Measurements from ENCODE around the gene SPTB.
"Not testable (repeated sequence)": the region's sequence is repeated elsewhere in the genome, so short reads cannot be mapped to it uniquely, and the experiment has no call there.

SPTB gene

DNA sequence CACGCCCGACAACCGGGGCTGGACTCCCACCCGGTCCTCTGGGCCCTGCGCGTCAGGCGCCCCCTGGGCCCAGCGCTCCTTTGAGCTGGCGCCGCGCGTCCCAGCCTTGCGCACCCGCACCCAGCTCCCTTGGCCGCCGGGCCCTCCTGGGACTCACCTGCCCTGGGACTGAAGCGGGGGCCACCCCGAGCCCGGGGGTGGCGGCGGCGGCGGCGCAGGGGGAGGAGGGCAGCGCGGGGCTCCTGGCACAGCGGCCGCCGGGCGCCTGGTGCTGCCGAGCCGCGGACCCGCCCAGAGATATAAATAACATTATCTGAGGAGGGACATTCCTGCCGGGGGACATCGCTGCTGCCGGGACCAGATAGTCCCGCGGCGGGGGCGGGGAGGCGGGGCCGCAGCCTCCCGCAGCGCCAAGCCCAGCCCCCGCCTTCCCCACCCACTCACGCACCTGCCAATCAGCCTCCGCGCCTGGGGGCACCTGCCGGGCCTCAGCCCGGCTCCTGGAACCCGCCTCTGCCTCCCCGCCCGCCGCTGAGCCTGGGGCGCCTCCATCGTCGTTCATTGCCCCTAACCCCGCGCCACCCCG lies at the start of gene SPTB:
Gene SPTB, minus strand, starts transcription at position 273 of the 586 bp plus-strand sequence. CDS start 56,813 bp downstream, outside the sequence.
- peak; percentile 72 for DNase-seq (ENCODE audit: low spot score)

DNA sequence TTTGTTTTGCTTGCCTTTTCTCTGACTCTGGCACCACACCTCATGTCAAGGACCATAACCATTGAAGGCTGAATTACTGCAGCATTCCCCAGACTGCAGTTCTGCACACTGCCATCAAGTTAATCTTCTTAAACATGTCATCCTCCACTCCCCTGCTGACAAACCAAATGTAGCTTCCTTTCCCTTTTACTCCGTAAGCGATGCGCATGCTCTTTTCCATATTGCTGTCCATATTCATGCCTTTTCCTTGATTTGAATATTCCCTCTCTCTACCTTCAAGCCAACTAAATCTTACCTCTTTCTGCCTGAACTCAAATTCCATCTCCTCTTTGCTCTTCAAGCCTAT lies 49.3 kb upstream of the SPTB start:
- DNase-seq (ENCODE audit: low spot score), result no peak

GRCh38 chr14:64928239-64929013 lies 48.7 kb upstream of the SPTB start:
- DNase-seq (ENCODE audit: low spot score), result no peak

DNA sequence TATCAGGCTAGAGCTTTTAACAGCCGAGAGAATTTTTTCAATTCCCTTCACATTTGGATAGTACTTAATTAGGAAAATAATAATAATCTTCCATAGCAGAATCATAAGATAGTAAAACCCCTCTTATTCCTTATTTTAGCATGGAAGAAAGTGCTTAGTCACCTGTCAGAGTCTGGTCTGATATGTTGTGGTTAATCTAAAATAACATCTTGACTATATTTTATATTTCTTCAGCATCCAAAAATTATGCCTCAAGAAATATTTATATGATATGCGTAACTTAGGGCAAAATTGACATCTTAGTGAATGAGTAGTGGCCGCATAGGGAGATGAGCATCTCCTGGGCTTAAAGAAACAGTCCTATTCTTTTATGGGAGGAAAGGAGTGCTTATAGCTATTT lies 47.3 kb upstream of the SPTB start:
- DNase-seq (ENCODE audit: low spot score), result no peak

GRCh38 chr14:64926398-64926995 lies 46.8 kb upstream of the SPTB start:
- DNase-seq (ENCODE audit: low spot score), result no peak

DNA sequence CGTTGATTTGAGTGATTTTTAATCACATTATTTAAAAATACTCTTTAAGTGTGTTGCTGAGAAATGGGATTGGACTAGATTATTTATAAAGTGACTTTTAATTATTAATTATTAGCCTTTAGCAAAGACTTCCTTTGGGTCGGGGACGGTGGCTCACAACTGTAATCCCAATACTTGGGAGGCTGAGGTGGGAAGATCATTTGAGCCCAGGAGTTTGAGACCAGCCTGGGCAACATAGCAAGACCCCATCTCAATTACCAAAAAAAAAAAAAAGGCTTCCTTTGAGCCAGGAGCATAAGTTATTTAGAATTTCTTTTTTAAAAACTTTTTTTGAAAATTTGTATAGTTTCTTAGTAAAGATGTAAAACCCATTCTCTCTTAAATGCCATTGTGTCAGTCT lies 43.3 kb upstream of the SPTB start:
- no peak for DNase-seq (ENCODE audit: low spot score)

DNA sequence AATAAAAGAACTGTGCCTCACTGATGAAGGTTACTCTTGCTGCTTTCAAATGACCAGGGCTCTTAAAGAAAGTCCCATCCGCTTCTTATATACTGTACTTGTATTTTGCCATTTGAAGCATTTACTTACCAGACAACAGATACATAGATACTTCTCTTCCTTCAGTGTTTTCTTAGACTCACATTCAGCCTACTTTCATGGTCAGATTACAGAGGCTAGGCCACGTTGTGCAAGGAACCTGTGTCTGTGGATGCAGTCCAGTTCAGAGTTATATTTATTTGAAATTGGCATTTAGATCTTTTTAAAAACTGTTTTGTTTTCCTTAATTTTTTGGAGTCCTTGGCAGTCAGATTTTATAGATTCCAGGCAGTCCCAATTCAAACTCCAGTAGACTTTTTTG lies 40.8 kb upstream of the SPTB start:
- no peak for DNase-seq (ENCODE audit: low spot score)

DNA sequence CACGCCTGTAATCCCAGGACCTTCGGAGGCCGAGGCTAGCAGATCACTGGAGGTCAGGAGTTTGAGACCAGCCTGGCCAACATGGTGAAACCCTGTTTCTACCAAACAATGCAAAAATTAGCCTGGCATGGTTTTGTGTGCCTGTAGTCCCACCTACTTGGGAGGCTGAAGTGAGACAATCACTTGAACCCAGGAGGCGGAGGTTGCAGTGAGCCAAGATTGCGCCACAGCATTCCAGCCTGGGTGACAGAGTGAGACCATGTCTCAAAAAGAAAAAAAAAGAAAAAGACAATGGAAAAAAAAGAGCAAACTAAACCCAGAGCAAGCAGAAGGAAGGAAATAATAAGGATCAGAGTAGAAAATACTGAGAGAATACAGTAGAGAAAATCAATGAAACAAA lies 39.9 kb upstream of the SPTB start:
- DNase-seq (ENCODE audit: low spot score), result no peak

- no peak for DNase-seq (ENCODE audit: low spot score)
These were observed 39.5 kb upstream of the SPTB start for GRCh38 chr14:64919215-64919614.

- no peak for DNase-seq (ENCODE audit: low spot score)
These were observed 38.5 kb upstream of the SPTB start for GRCh38 chr14:64918216-64918615.

DNA sequence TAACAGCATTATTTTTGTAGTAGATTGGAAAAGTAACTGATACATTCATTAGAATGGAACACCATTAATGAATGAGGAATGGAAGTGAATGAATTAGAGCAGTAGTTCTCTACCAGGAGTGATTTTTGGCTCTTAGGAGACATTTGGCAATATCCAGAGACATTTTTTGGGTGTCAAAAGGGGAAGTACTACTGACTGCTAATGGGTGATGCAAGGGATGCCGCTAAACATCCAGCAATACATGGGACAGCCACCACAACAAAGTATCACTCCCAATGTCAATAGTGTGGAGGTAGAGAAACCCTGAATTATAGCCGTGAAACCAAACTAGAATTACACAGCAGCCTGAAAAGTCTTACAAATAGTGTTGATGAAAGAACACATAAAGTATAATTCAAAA lies 36.1 kb upstream of the SPTB start:
- DNase-seq (ENCODE audit: low spot score), result no peak

- DNase-seq (ENCODE audit: low spot score), result no peak
These were observed 35.3 kb upstream of the SPTB start for GRCh38 chr14:64915029-64915424.

GRCh38 chr14:64914237-64915028 lies 34.7 kb upstream of the SPTB start, which contains the start of gene CHURC1:
Gene CHURC1, plus strand, starts transcription at chr14:64914455. Its CDS starts 41 bp downstream, at chr14:64914496.
- peak; percentile 97 for DNase-seq (ENCODE audit: low spot score)

DNA sequence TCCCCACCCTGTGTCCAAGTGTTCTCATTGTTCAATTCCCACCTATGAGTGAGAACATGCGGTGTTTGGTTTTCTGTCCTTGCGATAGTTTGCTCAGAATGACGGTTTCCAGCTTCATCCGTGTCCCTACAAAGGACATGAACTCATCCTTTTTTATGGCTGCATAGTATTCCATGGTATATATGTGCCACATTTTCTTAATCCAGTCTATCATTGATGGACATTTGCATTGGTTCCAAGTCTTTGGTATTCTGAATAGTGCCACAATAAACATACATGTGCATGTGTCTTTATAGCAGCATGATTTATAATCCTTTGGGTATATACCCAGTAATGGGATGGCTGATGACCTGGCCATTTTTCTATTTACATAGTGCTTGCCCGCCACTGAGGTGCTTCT lies 33.8 kb upstream of the SPTB start:
- DNase-seq (ENCODE audit: low spot score), result not testable (repeated sequence)

GRCh38 chr14:64912261-64912660 lies 32.6 kb upstream of the SPTB start:
- DNase-seq (ENCODE audit: low spot score), result no peak

DNA sequence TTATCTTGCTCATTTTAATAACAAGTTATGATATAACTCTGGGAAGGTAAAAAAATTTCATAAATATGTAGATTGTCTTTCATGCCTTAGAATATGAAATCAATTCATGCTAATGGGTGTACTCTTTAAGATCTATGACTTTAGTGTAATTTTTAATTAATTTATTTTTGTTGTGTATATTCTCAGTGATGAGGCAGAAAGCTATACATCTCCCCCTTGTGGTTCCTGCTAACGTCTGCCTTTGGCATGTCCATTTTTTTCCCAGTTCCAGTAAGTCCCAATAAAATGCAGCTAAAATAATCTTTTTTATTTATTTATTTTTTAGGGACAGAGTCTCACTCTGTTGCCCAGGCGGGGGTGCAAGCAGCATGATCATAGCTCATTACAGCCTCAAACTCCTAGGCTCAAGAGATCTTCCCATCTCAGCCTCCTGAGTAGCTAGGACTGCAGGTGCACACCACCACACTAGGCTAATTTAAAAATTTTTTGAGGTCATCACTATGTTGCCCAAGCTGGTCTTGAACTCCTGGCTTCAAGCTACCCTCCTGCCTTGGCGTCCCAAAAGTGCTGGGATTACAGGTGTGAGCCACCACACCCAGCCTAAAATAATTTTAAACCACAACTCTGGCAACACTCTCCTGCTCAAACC lies 31.3 kb upstream of the SPTB start:
- no peak for DNase-seq (ENCODE audit: low spot score)

- no peak for DNase-seq (ENCODE audit: low spot score)
These were observed 26.3 kb upstream of the SPTB start for GRCh38 chr14:64906022-64906421.

DNA sequence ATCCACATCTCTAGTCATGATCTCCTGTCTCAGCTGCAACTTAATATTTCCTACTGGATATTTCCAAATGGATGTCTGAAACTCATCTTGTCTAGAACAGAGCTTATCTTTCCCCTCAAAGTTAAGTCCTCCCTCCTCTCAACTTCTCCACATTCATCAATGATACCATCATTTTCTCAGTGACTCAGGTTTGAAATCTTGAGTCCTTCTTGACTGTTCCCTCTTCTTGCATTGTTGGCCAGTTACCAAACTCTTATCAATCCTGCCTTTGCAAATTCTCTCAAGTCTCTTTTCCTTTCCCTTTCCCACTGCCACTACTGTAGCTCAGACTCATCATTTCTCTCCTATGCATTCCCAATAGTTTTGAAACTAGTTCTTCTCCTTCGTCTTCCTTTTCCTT lies 20.3 kb upstream of the SPTB start:
- no peak for DNase-seq (ENCODE audit: low spot score)

DNA sequence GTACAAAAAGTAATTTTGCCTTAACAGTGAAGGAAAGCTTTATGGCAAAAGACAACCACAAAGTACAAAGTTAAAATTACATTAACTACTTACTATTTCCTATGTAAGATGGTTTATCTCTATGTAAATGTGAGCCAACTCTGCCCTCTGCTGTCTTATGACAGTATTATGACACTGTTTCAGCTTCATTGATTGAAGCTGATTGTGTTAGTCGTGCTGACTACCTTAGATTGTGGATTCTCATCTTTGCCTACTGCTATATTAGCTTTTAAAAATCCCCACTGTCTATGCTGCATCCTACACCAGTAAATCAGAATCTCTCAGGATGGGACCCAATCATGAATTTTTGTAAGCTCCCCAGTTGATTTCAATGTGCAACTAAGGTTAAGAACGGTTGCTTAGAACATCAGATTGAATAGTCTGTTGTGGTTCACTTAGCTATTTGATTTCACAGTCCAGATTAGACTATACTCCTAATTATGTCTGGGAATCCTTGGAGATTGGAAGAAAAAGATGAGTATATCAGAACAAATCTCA lies 12.2 kb upstream of the SPTB start:
- DNase-seq (ENCODE audit: low spot score), result peak; percentile 42

GRCh38 chr14:64891173-64891838 lies 11.6 kb upstream of the SPTB start:
- DNase-seq (ENCODE audit: low spot score), result no peak

DNA sequence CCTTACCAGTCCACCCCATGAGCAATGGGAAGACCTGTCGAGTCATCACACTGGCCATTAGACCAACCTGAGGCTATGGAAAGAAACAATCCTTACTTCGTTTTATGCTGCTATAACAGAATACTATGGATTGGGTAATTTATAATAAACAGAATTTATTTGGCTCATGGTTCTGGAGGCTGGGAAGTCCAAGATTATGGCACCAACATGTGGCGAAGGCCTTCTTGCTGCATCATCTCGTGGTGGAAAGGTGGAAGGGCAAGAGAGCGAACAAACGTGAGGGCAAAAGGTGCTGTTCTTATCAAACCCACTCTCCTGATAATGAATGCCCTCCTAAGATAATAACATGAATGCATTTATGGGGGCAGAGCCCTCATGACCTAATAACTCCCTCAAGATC lies 9.6 kb upstream of the SPTB start:
- DNase-seq (ENCODE audit: low spot score), result no peak

Data from D341Med (cell line).